GM11168 (cell line): ENCODE measurements around the gene ARL4A.
"Not testable (repeated sequence)": the region's sequence is repeated elsewhere in the genome, so short reads cannot be mapped to it uniquely, and the experiment has no call there.

Source experiments
- in situ Hi-C: fragments of 300-500 bp; cut with MboI; formaldehyde crosslinking; loops from one replicate; pipeline ENCODE4 v1.12.0; 2022; ENCODE audit warnings: low sequenced_read_pairs; ENCODE audit not compliant: unreplicated experiment

The ARL4A gene

GRCh38 chr7:12660986-12661385 is 26.4 kb upstream of the ARL4A start:
- in situ Hi-C loops: not testable (repeated sequence)

GRCh38 chr7:12661581-12661980 is 25.9 kb upstream of the ARL4A start:
- in situ Hi-C loops: no loop called here

- in situ Hi-C loops: no loop called here
These were observed 17.3 kb upstream of the ARL4A start for GRCh38 chr7:12670000-12670729.

GRCh38 chr7:12670743-12671520 is 16.5 kb upstream of the ARL4A start:
- in situ Hi-C loops: no loop called here

- in situ Hi-C loops: not testable (repeated sequence)
These were observed 14.0 kb upstream of the ARL4A start for GRCh38 chr7:12673436-12673835.

- in situ Hi-C loops: no loop called here
These were observed 13.4 kb upstream of the ARL4A start for GRCh38 chr7:12674053-12674452.

GRCh38 chr7:12674861-12675260 is 12.6 kb upstream of the ARL4A start:
- in situ Hi-C loops: no loop called here

- in situ Hi-C loops: no loop called here
These were observed 3.5 kb upstream of the ARL4A start for GRCh38 chr7:12683678-12684585.

- in situ Hi-C loops: no loop called here
These were observed 2.7 kb upstream of the ARL4A start for GRCh38 chr7:12684733-12685132.

GRCh38 chr7:12685550-12685949 is 1.9 kb upstream of the ARL4A start:
- in situ Hi-C loops: no loop called here

- in situ Hi-C loops: no loop called here
These were observed 1.1 kb upstream of the ARL4A start for GRCh38 chr7:12686234-12686890.

- in situ Hi-C loops: no loop called here
These were observed 312 bp downstream of the ARL4A start for GRCh38 chr7:12687718-12688171.

GRCh38 chr7:12688485-12689170 is 1.2 kb downstream of the ARL4A start:
- in situ Hi-C loops: not testable (repeated sequence)

GRCh38 chr7:12689451-12689850 is 2.0 kb downstream of the ARL4A start:
- in situ Hi-C loops: no loop called here

- in situ Hi-C loops: no loop called here
These were observed 2.8 kb downstream of the ARL4A start for GRCh38 chr7:12690041-12690878.

- in situ Hi-C loops: not testable (repeated sequence)
These were observed 4.0 kb downstream of the ARL4A start for GRCh38 chr7:12691388-12691787.

GRCh38 chr7:12692035-12692434 is 4.6 kb downstream of the ARL4A start:
- in situ Hi-C loops: no loop called here

GRCh38 chr7:12692479-12693259 is 5.2 kb downstream of the ARL4A start:
- in situ Hi-C loops: no loop called here
